CD14-positive monocyte (primary cell): ENCODE data around the gene SORBS1. TPM values are rescaled to one million over a fixed set of nuclear protein-coding genes. Genes with fewer than 3 reads are reported as not detected.

Source experiments
- DNase-seq, 3 donors: peaks; one replicate each; pipeline ENCODE4 v3.0.0-alpha.2; 2011 to 2022
- H2AFZ ChIP-seq: 2 replicates; pipeline ENCODE4 v1.6.0; 2012; ENCODE audit warnings: mild to moderate bottlenecking, low read depth, low read length, inconsistent platforms; ENCODE audit not compliant: insufficient read depth, poor library complexity, severe bottlenecking
- H3K27ac ChIP-seq, 2 donors: 1 replicate in 1 of 2; 2 replicates in 1 of 2; pipeline ENCODE4 v1.5.1; 2012 to 2013; ENCODE audit warnings: low read length in 2 of 2, control low read depth in 1 of 2, inconsistent platforms in 1 of 2, low read depth in 1 of 2, mild to moderate bottlenecking in 1 of 2
- H3K27me3 ChIP-seq, 2 donors: one replicate each; pipeline versions ENCODE4 v1.6.0 to v1.6.1; 2011 to 2013; ENCODE audit warnings: low read length in 2 of 2; ENCODE audit not compliant: control insufficient read depth in 2 of 2, insufficient read depth in 2 of 2
- H3K36me3 ChIP-seq, 2 donors: replicated peaks in 1 of 2; 1 replicate in 1 of 2; 2 replicates in 1 of 2; pipeline versions ENCODE4 v1.5.1 to v1.6.1; 2012 to 2013; ENCODE audit warnings: low read length in 2 of 2, control low read depth in 1 of 2, inconsistent platforms in 1 of 2, mild to moderate bottlenecking in 1 of 2; ENCODE audit not compliant: insufficient read depth in 2 of 2, control insufficient read depth in 1 of 2
- H3K4me1 ChIP-seq, 2 donors: 1 replicate in 1 of 2; 2 replicates in 1 of 2; pipeline versions ENCODE4 v1.5.1 to v1.6.1; 2012 to 2013; ENCODE audit warnings: low read length in 2 of 2, control low read depth in 1 of 2, inconsistent platforms in 1 of 2, mild to moderate bottlenecking in 1 of 2, moderate library complexity in 1 of 2; ENCODE audit not compliant: insufficient read depth in 2 of 2, control insufficient read depth in 1 of 2
- H3K4me2 ChIP-seq: replicated peaks from 2 replicates; pipeline ENCODE3; 2012; ENCODE audit warnings: low read length, moderate library complexity, mild to moderate bottlenecking; ENCODE audit not compliant: poor library complexity, severe bottlenecking; ENCODE audit errors: extremely low read depth
- H3K4me3 ChIP-seq, 3 experiments: fragments of 200-600 bp in 1 of 3; sonication (generic) in 1 of 3; replicated peaks in 1 of 3; 1 replicate in 2 of 3; 2 replicates in 1 of 3; pipeline ENCODE4 v1.5.1; 2011 to 2013; ENCODE audit warnings: low read length in 3 of 3, mild to moderate bottlenecking in 3 of 3, control low read depth in 2 of 3, low read depth in 2 of 3, inconsistent platforms in 1 of 3, moderate library complexity in 1 of 3
- H3K79me2 ChIP-seq: 2 replicates; pipeline ENCODE4 v1.6.0; 2012; ENCODE audit warnings: mild to moderate bottlenecking, control low read depth, inconsistent platforms, low read length, moderate library complexity; ENCODE audit not compliant: insufficient read depth
- H3K9ac ChIP-seq: 2 replicates; pipeline ENCODE4 v1.6.0; 2017; ENCODE audit warnings: low read length, mild to moderate bottlenecking; ENCODE audit not compliant: insufficient read depth, poor library complexity, severe bottlenecking
- H3K9me3 ChIP-seq, 2 donors: replicated peaks in 1 of 2; 1 replicate in 1 of 2; 2 replicates in 1 of 2; pipeline versions ENCODE4 v1.5.1 to v1.6.1; 2012 to 2013; ENCODE audit warnings: low read length in 2 of 2, control low read depth in 1 of 2; ENCODE audit not compliant: control insufficient read depth in 1 of 2, insufficient read depth in 1 of 2
- H4K20me1 ChIP-seq: 2 replicates; pipeline ENCODE4 v1.6.0; 2012; ENCODE audit warnings: mild to moderate bottlenecking, low read length, control low read depth, moderate library complexity; ENCODE audit not compliant: insufficient read depth
- H3K27ac Mint-ChIP-seq, 7 donors: one replicate each; pipeline ENCODE4 v1.8.0; 2020; ENCODE audit warnings: mild to moderate bottlenecking in 7 of 7, mixed read lengths in 7 of 7, moderate library complexity in 6 of 7, inconsistent platforms in 2 of 7
- H3K27me3 Mint-ChIP-seq, 3 donors: one replicate each; pipeline ENCODE4 v1.8.0; 2021 to 2022; ENCODE audit warnings: low read depth in 3 of 3, mild to moderate bottlenecking in 3 of 3, mixed read lengths in 3 of 3, moderate library complexity in 3 of 3, inconsistent platforms in 1 of 3
- H3K36me3 Mint-ChIP-seq, 2 donors: one replicate each; pipeline ENCODE4 v1.8.0; 2020; ENCODE audit warnings: mixed read lengths in 2 of 2, inconsistent platforms in 1 of 2, mild to moderate bottlenecking in 1 of 2
- H3K4me1 Mint-ChIP-seq: one replicate; pipeline ENCODE4 v1.8.0; 2020; ENCODE audit warnings: mild to moderate bottlenecking, mixed read lengths
- H3K4me3 Mint-ChIP-seq, 2 donors: one replicate each; pipeline ENCODE4 v1.8.0; 2020; ENCODE audit warnings: mild to moderate bottlenecking in 2 of 2, mixed read lengths in 2 of 2, moderate library complexity in 1 of 2
- H3K9me3 Mint-ChIP-seq, 7 donors: one replicate each; pipeline ENCODE4 v1.8.0; 2020 to 2022; ENCODE audit warnings: mixed read lengths in 7 of 7, mild to moderate bottlenecking in 6 of 7, moderate library complexity in 6 of 7, inconsistent platforms in 2 of 7
- CTCF ChIP-seq: fragments of 200-600 bp; IDR thresholded peaks from one replicate; pipeline ENCODE4 v1.8.0; 2022; ENCODE audit warnings: antibody characterized with exemption, mild to moderate bottlenecking
- WGBS: methylation state at CpG from one replicate; pipeline ENCODE4 v1.1.5; 2013; ENCODE audit warnings: missing lambda C conversion rate; ENCODE audit not compliant: insufficient coverage; 5-methylcytosine and 5-hydroxymethylcytosine counted together
- intact Hi-C, 2 donors: fragments of 100-400 bp; cut with micrococcal nuclease; formaldehyde crosslinking; loops; one replicate each; pipeline versions ENCODE4 v1.15.0 to v1.15.1; 2023
- polyA plus RNA-seq, 3 donors: library from polyadenylated mRNA; depleted of rRNA in 1 of 3; unstranded in 2 of 3; stranded (reverse) in 1 of 3; fragments of 300-500 nt in 2 of 3; fragments of >200 nt in 1 of 3; fragmentation: Illumina TruSeq in 2 of 3; gene quantifications; 1 replicate in 2 of 3; 2 replicates in 1 of 3; pipeline ENCODE4 v1.2.3, GENCODE V29; 2012 to 2021

SORBS1 gene
- polyA plus RNA-seq, 3 donors: 0.08 to 0.15 TPM; not detected in 1

- 100% methylated on average over 2 of the region's 3 CpGs for WGBS
- H3K9me3 ChIP-seq: no peaks in the 10 kb centered on the region
- Mint-ChIP-seq H3K27ac (no peak overlapping the region), H3K4me1 (peaks cover 14% of the 10 kb centered on the region), H3K4me3 (no peak overlapping the region), H3K36me3 (peaks cover 7 to 8% of the 10 kb centered on the region in 2 donors), H3K27me3 (peaks cover 27 to 33% (median 32%) of the 10 kb centered on the region in 3 donors), H3K9me3 (peaks cover 0 to 11% (median 2%) of the 10 kb centered on the region in 7 donors)
- intact Hi-C loops: no loop called here
- no peak overlapping the region for H3K4me2 ChIP-seq
- no peak overlapping the region for H3K4me3 ChIP-seq
- no peaks in the 10 kb centered on the region for H3K79me2 ChIP-seq
- H4K20me1 ChIP-seq: no peaks in the 10 kb centered on the region
- no peaks in the 10 kb centered on the region for H3K36me3 ChIP-seq
- no peak overlapping the region for H3K27ac ChIP-seq
- no peak for DNase-seq
- no peak for TF ChIP-seq CTCF
- H3K27me3 ChIP-seq: peaks cover 12 to 42% of the 10 kb centered on the region in 2 donors
- no peak overlapping the region for H2AFZ ChIP-seq
- peaks cover 10 to 15% of the 10 kb centered on the region in 2 donors for H3K4me1 ChIP-seq
- no peak overlapping the region for H3K9ac ChIP-seq
These were observed 273.9 kb downstream of the SORBS1 start for GRCh38 chr10:95287281-95287680.

GRCh38 chr10:95286707-95287106 is 274.5 kb downstream of the SORBS1 start:
- Mint-ChIP-seq H3K4me1 (peaks cover 12% of the 10 kb centered on the region), H3K9me3 (peaks cover 0 to 11% (median 2%) of the 10 kb centered on the region in 7 donors), H3K4me3 (no peak overlapping the region), H3K27me3 (peaks cover 24 to 27% (median 27%) of the 10 kb centered on the region in 3 donors), H3K27ac (no peak overlapping the region), H3K36me3 (peaks cover 7 to 8% of the 10 kb centered on the region in 2 donors)
- Histone ChIP-seq H3K36me3 (no peaks in the 10 kb centered on the region), H4K20me1 (no peaks in the 10 kb centered on the region), H3K27ac (no peak overlapping the region), H3K4me1 (peaks cover 10 to 15% of the 10 kb centered on the region in 2 donors), H2AFZ (no peak overlapping the region), H3K9me3 (no peaks in the 10 kb centered on the region), H3K79me2 (no peaks in the 10 kb centered on the region), H3K9ac (no peak overlapping the region), H3K4me2 (no peak overlapping the region), H3K27me3 (peaks cover 12 to 36% of the 10 kb centered on the region in 2 donors), H3K4me3 (no peak overlapping the region)
- TF ChIP-seq CTCF: no peak
- DNase-seq: no peak
- WGBS: no CpG with 5 or more reads among the region's 1 CpG
- intact Hi-C loops: no loop called here
